GM21786 (cell line): ENCODE data around the gene EIF5.

ENCODE experiments used
- ATAC-seq: cut with Tn5 transposase; IDR thresholded peaks from one replicate; pipeline ENCODE4 v1.9.1; 2021; ENCODE audit not compliant: unreplicated experiment

Gene EIF5

GRCh38 chr14:103333754-103334643, at the start of gene EIF5:
TSS of gene EIF5 (plus strand) at chr14:103334237. CDS start at chr14:103335861, 1,624 bp downstream.
- peak; percentile 86 for ATAC-seq

- ATAC-seq = no peak
Observed at GRCh38 chr14:103284574-103285467, 49.2 kb upstream of the EIF5 start.

GRCh38 chr14:103286460-103286859, 47.6 kb upstream of the EIF5 start:
- no peak for ATAC-seq

GRCh38 chr14:103286968-103287850, 46.8 kb upstream of the EIF5 start:
- no peak for ATAC-seq

- ATAC-seq = no peak
Observed at GRCh38 chr14:103288076-103288766, 45.8 kb upstream of the EIF5 start.

GRCh38 chr14:103290056-103290455, 44.0 kb upstream of the EIF5 start:
- no peak for ATAC-seq

- no peak for ATAC-seq
Observed at GRCh38 chr14:103290494-103290893, 43.5 kb upstream of the EIF5 start.

GRCh38 chr14:103290961-103291360, 43.1 kb upstream of the EIF5 start:
- ATAC-seq = no peak

GRCh38 chr14:103292426-103293374, 41.3 kb upstream of the EIF5 start:
- peak; percentile 55 for ATAC-seq

GRCh38 chr14:103293465-103293864, 40.6 kb upstream of the EIF5 start:
- no peak for ATAC-seq

- ATAC-seq = no peak
Observed at GRCh38 chr14:103294091-103294490, 39.9 kb upstream of the EIF5 start.

- no peak for ATAC-seq
Observed at GRCh38 chr14:103296007-103296406, 38.0 kb upstream of the EIF5 start.

- no peak for ATAC-seq
Observed at GRCh38 chr14:103296987-103297386, 37.0 kb upstream of the EIF5 start.

- ATAC-seq = no peak
Observed at GRCh38 chr14:103298620-103299019, 35.4 kb upstream of the EIF5 start.

GRCh38 chr14:103301512-103302354, 32.3 kb upstream of the EIF5 start:
- ATAC-seq = no peak

GRCh38 chr14:103302966-103303365, 31.1 kb upstream of the EIF5 start:
- ATAC-seq = no peak

GRCh38 chr14:103304706-103305105, 29.3 kb upstream of the EIF5 start:
- no peak for ATAC-seq
